ENCODE results near the gene KRABD2.

Gene KRABD2

DNA sequence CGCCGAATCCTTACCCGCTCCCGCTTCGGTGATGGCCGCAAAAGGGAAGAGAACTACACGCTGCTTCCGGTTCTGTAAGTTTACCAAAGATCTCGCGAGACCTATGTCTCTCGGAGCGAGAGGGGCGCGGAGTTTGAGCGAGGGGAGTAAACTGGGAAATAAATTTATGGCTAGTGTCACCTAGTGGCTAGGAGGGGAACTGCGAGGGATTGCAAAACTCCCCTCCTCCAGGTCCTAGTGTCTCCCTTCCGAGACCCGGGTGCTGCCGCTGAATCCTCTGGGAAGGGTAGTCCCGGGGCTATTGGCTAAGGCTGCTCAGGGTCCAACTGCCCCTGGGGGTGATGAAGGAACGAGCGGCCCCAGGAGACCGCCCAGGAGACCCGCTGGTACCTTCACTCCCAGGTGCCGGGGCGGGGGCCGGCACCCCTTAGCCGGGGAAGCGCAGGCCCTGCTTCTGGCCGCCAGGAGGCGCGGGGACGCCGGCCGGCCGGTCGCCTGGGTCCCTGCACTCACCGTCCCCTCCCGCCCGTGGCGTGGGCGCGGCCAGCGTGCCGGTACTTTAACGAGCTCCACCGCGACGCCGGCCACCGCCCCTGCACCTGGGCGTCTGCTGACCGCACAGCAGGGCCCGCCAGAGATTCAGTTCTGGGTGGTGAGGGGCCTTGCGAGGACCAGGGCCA, 6.8 kb upstream of the KRABD2 start, which contains the start of gene RPL26:
TSS of gene RPL26 (minus strand) at position 51 of the 680 bp plus-strand sequence. CDS start 883 bp downstream, outside the sequence.
- peaks cover 29% of the 10 kb centered on the region for H4K20me1 ChIP-seq (ENCODE audit: insufficient read depth, poor library complexity, severe bottlenecking)
- WGBS (ENCODE audit: low lambda C conversion rate, missing lambda C conversion rate), result 1% methylated on average over 29 of the region's 55 CpGs
- H3K27me3 ChIP-seq, result no peaks in the 10 kb centered on the region
- peaks cover 27% of the 10 kb centered on the region for H3K4me1 ChIP-seq (ENCODE audit: insufficient read depth)
- H3K9me3 ChIP-seq (ENCODE audit: low read depth), result no peaks in the 10 kb centered on the region
- H3K4me3 ChIP-seq, result peak within 1 kb of the TSS; percentile 51
- H3K9me2 ChIP-seq (replicated peaks; ENCODE audit: insufficient read depth), result no peaks in the 10 kb centered on the region
- peaks cover 10% of the 10 kb centered on the region for H3K36me3 ChIP-seq (replicated peaks; ENCODE audit: insufficient read depth, low read depth)
- H3K4me2 ChIP-seq, result peak within 1 kb of the TSS; percentile 77
- peak within 1 kb of the TSS; percentile 99 for H2AFZ ChIP-seq
- peaks cover 44% of the 10 kb centered on the region for H3K79me2 ChIP-seq
- DNase-seq (ENCODE audit: low spot score), result peak; percentile 99
- TF ChIP-seq EZH2phosphoT487 (IDR thresholded peaks at IDR 0.05; ENCODE audit: low read depth, severe bottlenecking, unreplicated experiment) (no peak), EZH2 (IDR thresholded peaks at IDR 0.05; ENCODE audit: borderline replicate concordance) (no peak)
- TF ChIP-seq, protein P1, sequence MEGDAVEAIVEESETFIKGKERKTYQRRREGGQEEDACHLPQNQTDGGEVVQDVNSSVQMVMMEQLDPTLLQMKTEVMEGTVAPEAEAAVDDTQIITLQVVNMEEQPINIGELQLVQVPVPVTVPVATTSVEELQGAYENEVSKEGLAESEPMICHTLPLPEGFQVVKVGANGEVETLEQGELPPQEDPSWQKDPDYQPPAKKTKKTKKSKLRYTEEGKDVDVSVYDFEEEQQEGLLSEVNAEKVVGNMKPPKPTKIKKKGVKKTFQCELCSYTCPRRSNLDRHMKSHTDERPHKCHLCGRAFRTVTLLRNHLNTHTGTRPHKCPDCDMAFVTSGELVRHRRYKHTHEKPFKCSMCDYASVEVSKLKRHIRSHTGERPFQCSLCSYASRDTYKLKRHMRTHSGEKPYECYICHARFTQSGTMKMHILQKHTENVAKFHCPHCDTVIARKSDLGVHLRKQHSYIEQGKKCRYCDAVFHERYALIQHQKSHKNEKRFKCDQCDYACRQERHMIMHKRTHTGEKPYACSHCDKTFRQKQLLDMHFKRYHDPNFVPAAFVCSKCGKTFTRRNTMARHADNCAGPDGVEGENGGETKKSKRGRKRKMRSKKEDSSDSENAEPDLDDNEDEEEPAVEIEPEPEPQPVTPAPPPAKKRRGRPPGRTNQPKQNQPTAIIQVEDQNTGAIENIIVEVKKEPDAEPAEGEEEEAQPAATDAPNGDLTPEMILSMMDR (IDR thresholded peaks at IDR 0.05; ENCODE audit: poor library complexity), result peak; percentile 98
- H3K27ac ChIP-seq, result peak within 1 kb of the TSS; percentile 92

GRCh38 chr17:8382880-8383142, 6.3 kb upstream of the KRABD2 start:
- Histone ChIP-seq H3K9me3 (ENCODE audit: low read depth) (no peaks in the 10 kb centered on the region), H3K4me2 (peak overlapping the region; percentile 77), H3K4me1 (ENCODE audit: insufficient read depth) (peaks cover 27% of the 10 kb centered on the region), H3K27ac (peak overlapping the region; percentile 82), H3K79me2 (peaks cover 44% of the 10 kb centered on the region), H3K27me3 (no peaks in the 10 kb centered on the region), H3K9me2 (replicated peaks; ENCODE audit: insufficient read depth) (no peaks in the 10 kb centered on the region), H3K36me3 (replicated peaks; ENCODE audit: insufficient read depth, low read depth) (peaks cover 10% of the 10 kb centered on the region), H4K20me1 (ENCODE audit: insufficient read depth, poor library complexity, severe bottlenecking) (peaks cover 29% of the 10 kb centered on the region), H3K4me3 (peak overlapping the region; percentile 40), H2AFZ (no peak overlapping the region)
- no peak for DNase-seq (ENCODE audit: low spot score)
- TF ChIP-seq EZH2 (IDR thresholded peaks at IDR 0.05; ENCODE audit: borderline replicate concordance), result no peak
- TF ChIP-seq, protein P1 (IDR thresholded peaks at IDR 0.05; ENCODE audit: poor library complexity), result no peak
- TF ChIP-seq EZH2phosphoT487 (IDR thresholded peaks at IDR 0.05; ENCODE audit: low read depth, severe bottlenecking, unreplicated experiment), result no peak
- under 1% methylated on average over 15 of the region's 15 CpGs for WGBS (ENCODE audit: low lambda C conversion rate, missing lambda C conversion rate)

- peaks cover 29% of the 10 kb centered on the region for H4K20me1 ChIP-seq (ENCODE audit: insufficient read depth, poor library complexity, severe bottlenecking)
- peaks cover 27% of the 10 kb centered on the region for H3K4me1 ChIP-seq (ENCODE audit: insufficient read depth)
- no peak overlapping the region for H2AFZ ChIP-seq
- H3K27ac ChIP-seq, result peak overlapping the region; percentile 82
- H3K4me3 ChIP-seq, result peak overlapping the region; percentile 40
- H3K36me3 ChIP-seq (replicated peaks; ENCODE audit: insufficient read depth, low read depth), result peaks cover 11% of the 10 kb centered on the region
- H3K27me3 ChIP-seq, result no peaks in the 10 kb centered on the region
- H3K4me2 ChIP-seq, result peak overlapping the region; percentile 77
- H3K9me2 ChIP-seq (replicated peaks; ENCODE audit: insufficient read depth), result no peaks in the 10 kb centered on the region
- WGBS (ENCODE audit: low lambda C conversion rate, missing lambda C conversion rate), result 16% methylated on average over 27 of the region's 27 CpGs
- H3K9me3 ChIP-seq (ENCODE audit: low read depth), result no peaks in the 10 kb centered on the region
- no peak for DNase-seq (ENCODE audit: low spot score)
- H3K79me2 ChIP-seq, result peaks cover 44% of the 10 kb centered on the region
- TF ChIP-seq, protein P1 (IDR thresholded peaks at IDR 0.05; ENCODE audit: poor library complexity), result no peak
- TF ChIP-seq EZH2 (IDR thresholded peaks at IDR 0.05; ENCODE audit: borderline replicate concordance) (no peak), EZH2phosphoT487 (IDR thresholded peaks at IDR 0.05; ENCODE audit: low read depth, severe bottlenecking, unreplicated experiment) (no peak)
Measured at GRCh38 chr17:8382052-8382879, 5.8 kb upstream of the KRABD2 start.
